ENCODE data around the gene ABHD15.

ABHD15 gene, protein sequence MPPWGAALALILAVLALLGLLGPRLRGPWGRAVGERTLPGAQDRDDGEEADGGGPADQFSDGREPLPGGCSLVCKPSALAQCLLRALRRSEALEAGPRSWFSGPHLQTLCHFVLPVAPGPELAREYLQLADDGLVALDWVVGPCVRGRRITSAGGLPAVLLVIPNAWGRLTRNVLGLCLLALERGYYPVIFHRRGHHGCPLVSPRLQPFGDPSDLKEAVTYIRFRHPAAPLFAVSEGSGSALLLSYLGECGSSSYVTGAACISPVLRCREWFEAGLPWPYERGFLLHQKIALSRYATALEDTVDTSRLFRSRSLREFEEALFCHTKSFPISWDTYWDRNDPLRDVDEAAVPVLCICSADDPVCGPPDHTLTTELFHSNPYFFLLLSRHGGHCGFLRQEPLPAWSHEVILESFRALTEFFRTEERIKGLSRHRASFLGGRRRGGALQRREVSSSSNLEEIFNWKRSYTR

DNA sequence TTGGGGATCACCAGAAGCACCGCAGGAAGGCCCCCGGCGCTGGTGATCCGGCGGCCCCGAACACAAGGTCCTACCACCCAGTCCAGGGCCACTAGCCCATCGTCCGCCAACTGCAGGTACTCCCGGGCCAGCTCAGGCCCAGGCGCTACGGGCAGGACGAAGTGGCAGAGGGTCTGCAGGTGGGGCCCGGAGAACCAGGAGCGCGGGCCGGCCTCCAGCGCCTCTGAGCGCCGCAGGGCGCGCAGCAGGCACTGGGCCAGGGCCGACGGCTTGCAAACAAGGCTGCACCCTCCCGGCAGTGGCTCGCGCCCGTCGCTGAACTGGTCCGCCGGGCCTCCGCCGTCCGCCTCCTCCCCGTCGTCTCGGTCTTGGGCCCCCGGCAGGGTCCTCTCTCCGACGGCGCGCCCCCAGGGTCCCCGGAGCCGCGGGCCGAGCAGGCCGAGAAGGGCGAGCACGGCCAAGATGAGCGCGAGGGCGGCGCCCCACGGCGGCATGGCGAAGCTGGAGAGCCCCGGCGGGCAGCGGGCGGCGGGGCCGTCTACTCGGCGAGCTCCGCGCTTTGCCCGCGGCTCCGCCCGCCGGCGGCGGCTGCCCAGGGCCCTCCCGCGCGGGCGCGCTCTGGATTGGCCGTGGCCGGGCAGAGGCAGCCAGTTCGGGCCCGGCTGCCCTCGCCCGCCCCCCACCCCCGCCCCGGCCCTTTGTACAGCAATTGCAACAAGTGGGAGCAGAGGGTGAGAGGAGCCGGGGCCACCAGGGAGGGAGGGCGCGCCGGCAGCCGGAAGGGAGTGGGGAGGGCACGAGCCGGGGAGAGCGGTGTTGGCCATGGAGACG, at the start of gene ABHD15:
TSS of gene ABHD15 (minus strand) at position 565 of the 831 bp plus-strand sequence. CDS start at position 494, 71 bp downstream.
- peak; percentile 14 to 34 for DNase-seq

DNA sequence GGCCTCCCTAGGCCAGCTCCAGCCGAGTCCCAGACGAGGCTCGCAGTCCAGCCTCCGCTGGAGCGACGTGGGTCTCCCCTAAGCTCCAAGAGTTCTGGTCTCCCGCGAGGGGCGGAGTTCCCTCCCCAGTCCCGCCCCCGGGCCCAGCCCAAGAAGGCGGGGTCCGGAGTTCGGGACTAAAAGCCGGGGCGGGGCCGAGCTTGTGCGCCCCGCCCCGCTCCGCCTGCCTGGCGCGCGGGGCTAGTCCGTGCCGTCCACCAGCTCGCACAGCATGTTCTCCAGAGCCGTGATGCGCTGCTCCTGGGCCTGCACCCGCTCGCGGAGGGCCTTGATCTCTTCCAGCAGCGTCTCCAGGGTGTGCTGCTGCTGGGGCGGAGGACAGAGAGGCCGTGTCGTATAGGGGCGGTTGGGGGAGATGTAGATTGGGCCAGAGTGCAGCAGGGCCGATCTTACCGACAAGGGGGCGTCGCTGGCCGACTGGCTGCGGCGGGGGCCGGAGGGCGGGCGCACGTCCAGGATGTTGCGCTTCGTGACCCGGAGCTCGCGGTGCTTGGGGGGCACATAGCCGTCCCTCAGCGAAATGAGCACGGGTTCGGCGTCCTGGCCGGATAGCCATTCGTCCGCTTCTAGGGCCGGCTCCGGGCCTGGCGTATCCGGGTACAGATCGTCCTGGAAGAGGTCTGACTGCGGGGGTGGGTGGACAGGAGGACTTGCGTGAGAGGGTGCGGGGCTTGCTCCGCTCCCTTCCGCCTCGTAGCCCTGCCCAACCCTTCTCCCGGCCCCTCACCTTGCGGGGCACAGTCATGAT, 48.9 kb upstream of the ABHD15 start:
- no peak for DNase-seq

DNA sequence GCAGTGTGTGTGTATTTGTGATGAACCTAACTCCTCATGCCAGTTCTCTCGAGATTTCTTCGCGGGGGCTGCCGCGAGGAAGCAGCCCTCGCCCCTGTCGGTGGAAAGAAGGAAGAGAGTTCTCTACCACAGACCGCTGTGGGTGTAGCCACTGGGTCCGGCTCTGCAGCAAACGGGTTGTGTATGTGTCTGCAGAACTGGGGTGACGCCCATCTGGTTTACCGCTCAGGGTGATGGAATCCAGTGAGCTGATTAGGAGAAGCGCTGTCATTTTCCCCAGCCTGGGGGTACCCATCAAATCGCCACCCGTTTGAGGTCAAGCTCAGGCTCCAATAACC, 48.2 kb upstream of the ABHD15 start:
- no peak for DNase-seq

DNA sequence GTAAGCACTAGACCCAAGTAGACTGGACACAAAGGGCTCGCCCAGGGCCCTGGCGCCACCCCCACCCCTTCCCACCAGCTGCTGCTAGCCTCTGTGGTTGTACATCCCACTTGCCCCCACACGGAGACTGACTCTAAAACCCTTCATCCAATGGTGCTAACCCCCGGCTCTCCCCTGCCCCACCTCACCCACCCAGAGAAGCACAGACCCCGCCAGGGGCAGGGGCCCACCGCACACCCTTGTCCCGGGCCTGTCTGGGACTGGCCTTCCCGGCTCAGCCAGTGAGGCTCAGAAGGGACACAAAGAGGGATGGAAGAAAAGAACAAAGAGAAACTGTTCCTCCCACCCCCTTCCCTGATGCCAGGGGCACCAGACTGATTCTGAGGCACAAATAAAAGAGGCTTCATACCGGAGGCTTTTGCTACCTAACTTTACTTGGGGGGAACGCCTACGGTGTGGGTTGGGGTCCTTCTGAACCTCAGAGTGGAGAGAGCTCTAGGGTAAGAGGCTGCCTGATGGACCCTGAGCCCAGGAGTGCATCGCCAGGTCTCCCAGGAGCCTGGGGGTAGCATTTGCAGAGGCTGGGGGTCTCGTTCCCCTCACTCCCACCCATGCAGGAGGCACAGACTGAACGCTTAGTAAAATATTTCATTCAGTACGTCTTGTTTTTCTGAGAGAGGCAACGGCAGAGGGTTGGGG, 47.7 kb upstream of the ABHD15 start:
- no peak for DNase-seq

DNA sequence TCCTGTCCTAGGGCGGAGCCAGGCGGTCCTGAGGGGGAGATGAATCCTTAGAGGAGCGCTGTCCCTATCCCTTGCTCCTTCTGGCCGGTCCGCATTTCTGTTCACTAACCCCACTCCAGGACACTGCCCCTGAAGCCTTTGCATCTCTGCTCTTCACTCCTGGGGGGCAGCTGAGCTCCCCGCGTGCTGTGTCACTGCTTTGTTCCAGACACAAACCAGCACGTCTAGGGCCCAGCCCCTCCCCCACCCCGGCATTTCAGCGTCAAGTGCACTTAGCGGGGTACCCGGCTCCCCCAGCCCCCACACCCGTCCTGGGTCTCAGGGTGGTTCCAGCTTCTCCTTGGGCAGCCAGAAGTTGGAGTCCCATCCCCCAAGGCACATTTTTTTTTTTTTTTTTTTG, 47.0 kb upstream of the ABHD15 start:
- DNase-seq: no peak

DNA sequence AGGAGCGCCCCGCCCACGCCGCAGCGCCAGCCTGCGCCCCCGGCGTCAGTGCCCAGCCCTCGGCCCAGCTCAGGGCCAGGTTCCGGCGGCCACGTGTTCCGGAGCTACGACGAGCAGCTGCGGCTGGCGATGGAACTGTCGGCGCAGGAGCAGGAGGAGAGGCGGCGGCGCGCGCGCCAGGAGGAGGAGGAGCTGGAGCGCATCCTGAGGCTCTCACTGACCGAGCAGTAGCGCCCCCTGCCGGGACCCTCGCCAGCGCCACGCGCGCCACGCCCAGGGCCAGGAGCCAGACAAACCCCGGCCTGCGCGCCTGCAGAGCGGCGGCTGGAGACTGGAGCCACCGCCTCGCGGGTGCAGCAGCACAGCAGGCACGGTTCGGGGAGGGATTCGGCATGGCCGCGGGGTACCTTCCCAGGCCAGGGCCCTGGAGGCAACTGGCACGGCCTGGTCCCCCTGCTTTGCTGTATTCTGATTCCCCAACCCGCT, 46.6 kb upstream of the ABHD15 start:
- DNase-seq: no peak

DNA sequence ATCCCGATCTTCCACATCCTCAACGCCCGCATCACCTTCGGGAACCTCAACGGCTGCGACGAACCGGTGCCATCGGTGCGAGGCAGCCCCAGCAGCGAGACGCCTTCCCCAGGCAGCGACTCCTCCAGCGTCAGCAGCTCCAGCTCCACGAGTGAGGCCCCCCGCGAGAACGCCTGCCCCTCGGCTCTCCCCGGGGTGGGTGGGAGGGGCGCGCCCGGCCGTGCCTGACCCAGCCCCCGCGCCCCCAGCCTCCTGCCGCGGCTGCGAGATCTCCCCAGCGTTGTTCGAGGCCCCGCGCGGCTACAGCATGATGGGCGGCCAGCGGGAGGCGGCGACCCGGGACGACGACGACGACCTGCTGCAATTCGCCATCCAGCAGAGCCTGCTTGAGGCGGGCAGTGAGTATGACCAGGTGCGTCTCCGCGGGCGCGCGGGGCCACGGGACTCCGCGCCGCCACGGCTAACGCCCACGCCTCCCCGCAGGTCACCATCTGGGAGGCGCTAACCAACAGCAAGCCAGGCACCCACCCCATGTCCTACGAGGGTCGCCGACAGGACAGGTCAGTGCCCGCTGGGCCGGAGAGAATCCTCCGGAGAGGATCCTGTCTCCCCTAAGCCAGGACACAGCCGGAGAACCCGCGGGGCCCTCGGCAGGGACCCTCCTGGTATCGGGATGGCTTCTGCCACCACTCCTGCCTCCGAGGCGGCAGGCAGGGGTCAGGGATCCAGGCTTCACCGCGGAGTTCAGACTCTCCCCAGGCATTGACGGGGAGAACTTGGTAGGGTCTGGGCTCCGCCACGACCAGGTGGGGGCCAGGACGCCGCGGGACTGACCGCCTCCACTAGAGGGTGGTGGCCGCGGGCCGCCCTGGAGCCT, 45.8 kb upstream of the ABHD15 start:
- DNase-seq: no peak

DNA sequence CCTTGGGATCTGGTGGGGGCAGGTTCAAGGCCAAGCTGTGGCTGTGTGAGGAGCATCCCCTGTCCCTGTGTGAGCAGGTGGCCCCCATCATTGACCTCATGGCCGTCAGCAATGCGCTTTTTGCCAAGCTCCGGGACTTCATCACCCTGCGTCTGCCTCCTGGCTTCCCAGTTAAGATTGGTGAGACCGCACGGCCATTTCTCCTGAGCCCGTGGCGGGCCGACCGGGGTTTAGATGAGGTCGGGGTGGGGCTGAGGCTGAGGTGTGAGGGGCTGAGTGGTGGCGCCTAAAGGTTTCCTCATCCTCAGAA, 45.2 kb upstream of the ABHD15 start:
- DNase-seq: no peak

DNA sequence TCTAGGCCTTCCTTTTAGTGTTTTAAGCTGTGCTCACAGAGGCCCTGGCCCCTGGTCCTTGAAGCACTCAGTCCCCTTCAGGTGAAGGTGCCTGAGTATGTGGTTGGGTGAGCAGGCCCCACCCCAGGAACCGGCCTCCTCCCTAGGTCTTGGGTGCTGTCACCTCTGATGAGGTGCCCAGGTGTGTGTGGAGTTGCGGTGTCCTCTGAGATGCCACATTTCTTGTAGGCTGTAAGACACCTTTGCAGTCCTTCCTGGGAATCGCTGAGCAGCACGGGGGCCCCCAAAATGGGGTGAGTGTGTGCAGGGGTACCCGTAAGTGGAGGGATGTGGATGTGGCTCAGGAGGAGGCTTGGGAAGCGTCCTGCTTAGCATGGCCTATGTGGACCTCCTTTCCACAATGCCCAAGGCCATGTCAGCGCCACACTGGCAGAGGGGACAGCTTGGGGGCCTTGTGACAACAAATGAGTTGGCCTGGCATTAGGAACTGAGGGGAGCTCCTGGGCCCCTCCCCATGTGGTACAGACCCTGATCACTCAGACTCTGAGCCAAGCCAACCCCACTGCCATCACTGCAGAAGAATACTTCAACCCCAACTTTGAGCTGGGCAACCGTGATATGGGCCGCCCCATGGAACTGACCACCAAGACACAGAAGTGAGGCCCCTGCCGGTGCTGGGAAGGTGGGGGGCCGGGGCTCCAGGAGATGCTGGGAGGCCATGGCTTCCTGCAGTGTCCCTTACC, 44.7 kb upstream of the ABHD15 start:
- no peak for DNase-seq

DNA sequence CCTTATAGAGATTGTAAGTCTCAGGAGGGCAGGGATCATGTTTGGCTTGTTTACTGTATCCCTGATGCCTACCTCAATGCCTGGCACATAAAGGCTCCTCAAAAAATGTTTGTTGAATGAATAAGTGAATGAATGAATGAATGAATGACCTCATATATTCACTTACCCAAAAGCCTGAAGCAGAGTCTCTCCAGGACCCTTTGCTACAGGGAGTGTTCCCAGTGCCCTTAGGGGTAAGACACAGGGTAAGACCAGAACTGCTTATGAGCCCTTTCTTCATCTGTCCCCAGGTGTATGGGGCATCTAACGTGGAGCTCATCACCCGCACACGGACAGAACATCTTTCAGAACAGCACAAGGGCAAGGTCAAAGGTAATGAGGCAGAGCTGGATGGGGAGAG, 43.6 kb upstream of the ABHD15 start:
- DNase-seq: no peak

DNA sequence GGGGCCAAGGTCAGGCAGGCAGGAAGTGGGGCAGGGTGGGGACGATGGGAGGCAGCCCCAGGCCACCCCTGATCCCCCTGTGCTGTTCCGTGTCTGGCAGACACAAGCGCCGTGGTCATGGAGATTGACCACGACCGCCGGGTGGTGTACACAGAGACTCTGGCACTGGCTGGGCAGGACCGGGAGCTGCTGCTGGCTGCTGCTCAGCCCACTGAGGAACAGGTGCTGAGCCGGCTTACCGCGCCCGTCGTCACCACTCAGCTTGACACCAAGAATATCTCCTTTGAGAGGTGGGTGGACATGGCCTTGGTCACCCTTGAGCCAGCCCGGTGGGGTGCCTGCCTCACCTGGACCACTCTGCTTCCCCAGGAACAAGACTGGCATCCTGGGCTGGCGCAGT, 42.1 kb upstream of the ABHD15 start:
- DNase-seq: no peak

DNA sequence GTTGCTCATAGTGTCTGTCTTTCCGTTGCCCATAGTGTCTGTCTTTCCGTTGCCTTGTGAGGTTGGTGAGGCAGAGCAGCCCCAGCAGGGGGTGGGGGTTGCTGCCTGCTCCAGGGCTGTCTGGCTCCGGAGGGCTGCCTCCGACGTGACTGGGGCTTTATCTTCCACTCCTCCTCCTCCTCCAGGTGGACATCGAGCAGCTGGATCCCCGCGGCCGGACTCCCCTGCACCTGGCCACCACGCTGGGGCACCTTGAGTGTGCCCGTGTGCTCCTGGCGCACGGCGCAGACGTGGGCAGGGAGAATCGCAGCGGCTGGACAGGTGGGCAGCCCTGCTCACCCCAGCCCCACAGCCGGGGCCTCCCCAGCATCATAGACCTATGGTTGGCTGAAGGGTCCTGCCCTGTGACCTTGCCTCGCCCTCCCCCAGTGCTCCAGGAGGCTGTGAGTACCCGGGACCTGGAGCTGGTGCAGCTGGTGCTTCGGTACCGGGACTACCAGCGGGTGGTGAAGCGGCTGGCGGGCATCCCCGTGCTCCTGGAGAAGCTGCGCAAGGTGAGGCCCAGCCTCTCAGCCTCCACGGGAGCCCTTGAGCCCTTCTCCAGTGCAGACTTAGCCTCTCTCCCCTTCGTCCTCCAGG, 40.8 kb upstream of the ABHD15 start:
- no peak for DNase-seq

DNA sequence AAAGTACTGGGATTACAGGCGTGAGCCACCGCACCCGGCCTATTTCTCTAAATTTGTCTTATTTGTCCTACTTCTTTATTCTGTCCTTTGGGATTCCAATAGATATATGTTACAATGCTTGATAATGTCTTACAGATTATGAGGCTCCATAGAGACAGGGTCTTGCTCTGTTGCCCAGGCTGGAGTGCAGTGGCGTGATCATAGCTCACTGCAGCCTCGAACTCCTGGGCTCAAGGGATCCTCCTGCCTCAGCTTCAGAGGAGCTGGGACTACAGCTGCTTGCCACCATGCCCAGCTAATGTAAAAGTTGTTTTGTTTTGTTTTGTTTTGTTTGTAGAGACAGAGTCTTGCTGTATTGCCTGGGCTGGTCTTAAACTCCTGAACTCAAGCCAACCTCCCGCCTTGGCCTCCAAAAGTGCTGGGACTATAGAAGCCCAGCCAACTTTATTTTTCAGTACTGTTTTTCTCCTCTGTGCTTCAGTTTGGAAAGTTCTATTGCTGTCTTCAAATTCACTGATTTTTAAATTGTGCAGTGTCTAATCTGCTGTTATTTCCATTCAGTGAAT, 36.4 kb upstream of the ABHD15 start:
- no peak for DNase-seq

DNA sequence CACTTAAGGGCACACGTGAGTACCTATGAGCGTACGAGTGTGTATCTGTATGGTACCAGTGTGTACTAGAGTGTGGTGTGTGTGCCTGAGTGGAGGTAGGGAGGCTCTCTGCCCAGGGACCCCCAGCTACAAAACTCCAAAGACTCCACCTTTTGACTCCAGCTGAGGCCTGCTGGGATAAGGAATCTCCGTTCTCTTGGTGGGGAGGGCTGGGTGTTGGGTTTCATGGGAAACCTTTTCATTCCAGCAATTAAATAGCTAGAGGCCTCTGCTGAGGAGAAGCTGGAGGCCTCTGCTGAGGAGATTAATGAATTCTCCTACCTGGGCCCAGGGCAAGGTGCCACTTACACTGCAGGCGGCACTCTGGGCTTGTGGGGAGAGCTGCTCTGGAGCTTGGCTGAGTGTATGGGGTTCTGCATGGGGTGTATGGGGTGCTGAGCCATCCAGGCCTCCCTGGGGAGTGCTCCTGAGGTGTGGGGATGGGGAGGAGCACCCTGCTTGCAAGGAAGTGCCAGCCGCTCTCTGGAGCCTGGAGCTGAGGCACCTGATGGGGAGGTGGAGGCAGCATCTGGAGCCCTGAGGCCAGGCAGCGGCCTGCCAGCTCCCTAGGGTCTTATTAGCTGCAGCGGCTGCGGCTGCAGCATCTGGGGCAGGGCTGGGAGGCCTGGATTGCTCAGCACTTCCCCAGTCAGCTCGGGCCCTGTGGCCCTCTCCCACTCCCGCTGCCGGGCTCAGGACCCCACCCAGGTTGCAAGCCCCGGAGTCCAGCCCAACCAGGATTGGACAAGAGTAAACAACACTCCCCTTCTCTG, 30.7 kb upstream of the ABHD15 start:
- DNase-seq: no peak

DNA sequence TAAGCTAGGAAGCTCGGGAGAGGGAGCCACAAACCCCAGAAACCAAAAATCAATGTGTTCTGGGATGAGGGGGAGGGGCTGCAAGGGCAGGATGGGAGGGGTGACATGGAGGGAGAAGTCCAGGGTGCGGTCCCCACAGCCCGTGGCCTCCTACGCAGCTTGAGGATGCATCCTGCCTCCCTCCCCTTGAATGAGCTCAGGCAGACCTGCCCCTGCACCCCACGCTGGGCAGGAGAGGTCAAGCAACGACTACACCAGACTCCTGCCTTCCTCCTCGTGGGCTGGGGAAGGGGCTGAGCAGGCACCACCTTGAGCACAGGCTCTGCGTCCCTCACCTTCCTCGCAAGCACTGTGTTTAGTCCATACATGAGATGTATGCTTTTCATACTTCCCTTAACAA, 30.0 kb upstream of the ABHD15 start:
- no peak for DNase-seq

DNA sequence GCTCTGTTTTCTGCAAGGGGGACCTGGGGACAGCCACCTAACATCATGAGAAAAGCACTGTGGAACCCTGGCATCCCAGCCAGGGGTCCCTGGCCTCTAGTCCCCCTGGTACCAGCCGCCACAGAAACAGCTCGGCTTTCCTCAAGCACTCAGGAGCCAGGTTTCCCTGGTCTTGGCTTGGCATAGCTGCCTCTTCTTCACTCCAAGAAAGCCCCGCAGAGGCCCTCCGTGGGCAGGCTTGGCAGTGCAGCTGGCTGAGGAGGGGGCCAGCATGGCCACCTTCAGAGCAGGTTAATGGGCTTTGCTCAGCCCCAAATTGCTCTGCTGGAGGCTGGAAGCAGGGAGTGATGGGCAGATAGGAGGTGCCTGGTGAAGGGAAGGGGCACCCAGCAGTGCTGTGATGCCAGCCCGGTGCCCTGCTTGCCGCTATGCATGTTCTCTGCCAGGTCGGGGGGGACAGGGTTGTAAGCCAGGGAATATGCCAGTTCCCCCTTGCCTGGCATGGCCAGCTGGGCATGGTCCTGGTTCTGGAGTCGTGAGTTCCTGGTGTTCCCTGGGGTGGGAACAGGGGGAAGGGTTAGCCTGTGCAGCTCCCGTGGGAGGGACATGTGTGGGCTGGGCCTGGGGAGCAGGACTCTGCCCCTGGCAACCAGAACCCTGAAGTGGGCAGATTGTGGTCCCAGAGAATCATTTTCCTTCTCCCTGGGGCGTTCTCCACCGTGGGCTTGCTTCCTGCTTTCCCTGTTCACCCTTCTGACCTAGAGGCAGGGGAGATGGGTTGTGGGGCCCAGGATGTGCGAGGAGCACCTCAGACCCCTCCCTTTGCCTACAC, 29.3 kb upstream of the ABHD15 start:
- no peak for DNase-seq

DNA sequence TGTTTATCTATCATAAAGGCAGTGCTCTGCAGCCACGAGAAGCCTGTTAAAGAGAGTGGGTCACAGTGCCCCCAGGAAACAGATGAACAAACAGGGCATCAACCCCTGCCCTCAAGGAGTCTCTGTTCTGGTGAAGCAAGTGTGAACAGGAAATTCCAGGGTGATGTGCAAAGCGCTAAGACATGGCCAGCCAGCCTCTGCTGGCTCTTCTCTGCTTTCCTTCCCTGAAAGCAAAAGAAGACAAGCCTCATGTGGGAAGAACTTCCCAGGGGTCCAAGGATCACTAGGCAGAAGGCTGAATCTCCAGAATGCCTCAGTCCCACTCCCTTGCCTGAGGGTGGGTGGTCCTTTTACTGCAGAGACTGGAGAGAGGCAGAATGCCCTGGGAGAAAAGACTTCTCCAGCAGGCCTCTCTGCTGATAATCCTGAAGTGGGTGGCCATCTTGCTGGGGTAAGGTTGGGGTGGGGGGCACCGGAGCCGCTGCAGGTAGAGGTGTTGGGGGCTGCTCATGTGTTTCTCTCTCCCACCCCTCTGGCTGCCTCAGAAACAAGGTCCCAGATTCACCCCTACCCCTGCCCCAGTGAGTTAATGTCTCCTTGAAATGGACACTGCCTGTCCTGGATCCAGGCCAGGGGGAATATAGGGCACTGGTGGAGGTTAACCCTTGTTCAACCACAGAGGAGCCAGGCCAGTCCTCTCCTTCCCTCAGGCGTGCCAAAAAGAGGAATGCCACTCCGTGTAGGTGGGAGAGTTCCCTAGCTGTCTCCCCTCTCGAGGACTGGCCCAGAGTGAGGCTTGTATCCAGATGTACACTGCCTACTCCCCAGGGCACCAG, 28.5 kb upstream of the ABHD15 start:
- DNase-seq: no peak
